GM12878 (cell line): ENCODE measurements around the gene AGAP3. TPM values are rescaled to one million over a fixed set of nuclear protein-coding genes. Genes with fewer than 3 reads are reported as not detected.

Source experiments
- ATAC-seq: fragments of 200-7000 bp; cut with Tn5 transposase; 3 replicates; pipeline ENCODE4 v1.9.1; 2020; ENCODE audit warnings: mild to moderate bottlenecking, moderate library complexity
- BruUV-seq: library from RNA; stranded (reverse); fragments of 400-500 nt; replicated peaks from 2 replicates; lab custom pipeline; 2021; lab: Mats Ljungman, UMichigan
- CTCF ChIA-PET: fragments of 300-600 bp; sonication (Branson Sonifier 250); formaldehyde crosslinking; extraction: SDS; loops from one replicate; lab custom pipeline; 2021; ENCODE audit warnings: inconsistent platforms; lab: Yijun Ruan, JAX
- POLR2A ChIA-PET: fragments of 350-600 bp; formaldehyde crosslinking; extraction: SDS; loops from one replicate; lab custom pipeline; 2021; ENCODE audit warnings: inconsistent platforms; lab: Charles Lee
- RAD21 ChIA-PET: fragments of 300-600 bp; sonication (Branson Sonifier 250); formaldehyde crosslinking; loops from one replicate; lab custom pipeline; 2023; ENCODE audit warnings: antibody characterized with exemption; ENCODE audit not compliant: unreplicated experiment; lab: Charles Lee
- SMC1A ChIA-PET: fragments of 300-600 bp; sonication (Branson Sonifier 250); formaldehyde crosslinking; loops from one replicate; lab custom pipeline; 2023; ENCODE audit not compliant: unreplicated experiment, uncharacterized antibody; lab: Charles Lee
- DNase-seq: peaks from one replicate; pipeline ENCODE4 v3.0.0-alpha.2; 2011; ENCODE audit warnings: low read depth, low spot score
- FAIRE-seq: peaks from 3 replicates; lab custom pipeline; 2011; peaks lifted over from hg19 to GRCh38; lab: Jason Lieb, UNC
- H2AFZ ChIP-seq: 2 replicates; pipeline ENCODE4 v1.6.0; 2011; ENCODE audit warnings: low read depth, low read length, control low read depth; ENCODE audit not compliant: control insufficient read depth
- H3K27ac ChIP-seq: 2 replicates; pipeline ENCODE4 v1.5.1; 2011; ENCODE audit warnings: control low read depth; ENCODE audit not compliant: control insufficient read depth, insufficient read depth
- H3K27me3 ChIP-seq, 2 experiments: replicated peaks in 1 of 2; 2 replicates each; pipeline versions ENCODE4 v1.6.0 to v1.6.1; 2011; ENCODE audit warnings: low read length in 1 of 2; ENCODE audit not compliant: control insufficient read depth in 2 of 2, insufficient read depth in 2 of 2
- H3K36me3 ChIP-seq, 2 experiments: 2 replicates each; pipeline ENCODE4 v1.5.1; 2011; ENCODE audit warnings: low read length in 1 of 2; ENCODE audit not compliant: control insufficient read depth in 2 of 2, insufficient read depth in 2 of 2
- H3K4me1 ChIP-seq: 2 replicates; pipeline ENCODE4 v1.6.1; 2011; ENCODE audit warnings: mild to moderate bottlenecking, low read length, moderate library complexity, mixed read lengths; ENCODE audit not compliant: control insufficient read depth, insufficient read depth
- H3K4me2 ChIP-seq: 2 replicates; pipeline ENCODE4 v1.6.0; 2011; ENCODE audit warnings: control low read depth; ENCODE audit not compliant: control insufficient read depth, insufficient read depth
- H3K4me3 ChIP-seq: fragments of 200-600 bp; sonication (generic); 2 replicates; pipeline ENCODE4 v1.5.1; 2016
- H3K79me2 ChIP-seq: 2 replicates; pipeline ENCODE4 v1.6.0; 2011; ENCODE audit warnings: low read length; ENCODE audit not compliant: control insufficient read depth, insufficient read depth
- H3K9ac ChIP-seq: 2 replicates; pipeline ENCODE4 v1.8.0; 2011; ENCODE audit warnings: low read length, control low read depth, mixed read lengths; ENCODE audit not compliant: control insufficient read depth, insufficient read depth
- H3K9me3 ChIP-seq: replicated peaks from 3 replicates; pipeline ENCODE4 v1.5.1; 2011; ENCODE audit warnings: mild to moderate bottlenecking, low read length; ENCODE audit not compliant: control insufficient read depth, insufficient read depth
- H4K20me1 ChIP-seq: 2 replicates; pipeline ENCODE4 v1.6.0; 2011; ENCODE audit not compliant: control insufficient read depth, insufficient read depth
- CHD1 ChIP-seq: IDR thresholded peaks from 2 replicates; pipeline ENCODE4 v1.6.1; 2012; ENCODE audit warnings: low read depth, low read length, improper control_type of control experiment
- FOXM1 ChIP-seq: IDR thresholded peaks from 2 replicates; pipeline ENCODE4 v1.6.1; 2012; ENCODE audit warnings: low read depth, mild to moderate bottlenecking, inconsistent platforms, low read length, moderate library complexity
- HDGF ChIP-seq: fragments of 450-650 bp; IDR thresholded peaks from 2 replicates; pipeline ENCODE4 v1.6.1; 2016; ENCODE audit warnings: antibody characterized with exemption
- IKZF2 ChIP-seq, 2 experiments: fragments of 450-650 bp; IDR thresholded peaks; 2 replicates each; pipeline ENCODE4 v1.6.1; 2017; ENCODE audit warnings: mild to moderate bottlenecking in 2 of 2, moderate library complexity in 2 of 2
- KLF5 ChIP-seq: fragments of 450-650 bp; IDR thresholded peaks from 2 replicates; pipeline ENCODE4 v1.6.1; 2014; ENCODE audit warnings: mild to moderate bottlenecking; ENCODE audit not compliant: partially characterized antibody
- LARP7 ChIP-seq: fragments of 450-650 bp; IDR thresholded peaks from 2 replicates; pipeline ENCODE4 v1.6.1; 2017; ENCODE audit warnings: mild to moderate bottlenecking
- POLR2A ChIP-seq: IDR thresholded peaks from 2 replicates; pipeline ENCODE4 v1.6.1; 2011; ENCODE audit warnings: low read depth, mild to moderate bottlenecking, low read length
- POU2F2 ChIP-seq: IDR thresholded peaks from 3 replicates; pipeline ENCODE4 v1.6.1; 2011; ENCODE audit warnings: low read depth, mild to moderate bottlenecking, low read length, borderline replicate concordance
- SMAD5 ChIP-seq: IDR thresholded peaks from 2 replicates; pipeline ENCODE4 v1.6.1; 2016; ENCODE audit warnings: antibody characterized with exemption, low read depth
- YBX1 ChIP-seq: fragments of 450-650 bp; IDR thresholded peaks from 2 replicates; pipeline ENCODE4 v1.6.1; 2016; ENCODE audit warnings: antibody characterized with exemption
- WGBS: methylation state at CpG from one replicate; pipeline ENCODE4 v1.1.6; 2016; ENCODE audit warnings: low lambda C conversion rate; ENCODE audit not compliant: insufficient replicate concordance, insufficient coverage; ENCODE audit errors: missing lambda C conversion rate; 5-methylcytosine and 5-hydroxymethylcytosine counted together
- in situ Hi-C: fragments of 300-500 bp; cut with MboI; formaldehyde crosslinking; loops from 9 replicates; pipeline ENCODE4 v1.14.3; 2018; ENCODE audit warnings: mixed read lengths
- intact Hi-C: fragments of 100-400 bp; cut with micrococcal nuclease; formaldehyde crosslinking; loops from one replicate; pipeline ENCODE4 v1.14.2; 2022; ENCODE audit not compliant: unreplicated experiment
- polyA plus RNA-seq, 11 experiments: library from polyadenylated mRNA; depleted of rRNA in 4 of 11; unstranded in 6 of 11; stranded (reverse) in 5 of 11; fragments of >200 nt; fragmentation: Nextera tagmentation in 4 of 11; fragmentation: Illumina TruSeq in 1 of 11; extraction: Ambion mirVana in 4 of 11; extraction: Trizol in 1 of 11; gene quantifications; 1 replicate in 1 of 11; 2 replicates in 10 of 11; pipeline versions ENCODE4 v1.2.1 to v1.2.3, GENCODE V29; 2011 to 2016; ENCODE audit warnings: inconsistent platforms in 2 of 11, missing spikeins in 2 of 11, low read depth in 1 of 11
- total RNA-seq, 4 experiments: library from RNA; depleted of rRNA in 3 of 4; stranded (reverse); fragments of >200 nt in 3 of 4; fragmentation: Illumina TruSeq in 1 of 4; extraction: Trizol in 1 of 4; gene quantifications; 2 replicates each; pipeline versions ENCODE4 v1.2.1 to v1.2.3, GENCODE V29; 2013 to 2021
- TF ChIP-seq, protein P1 (sequence below): fragments of 450-650 bp; formaldehyde crosslinking; IDR thresholded peaks from 2 replicates; pipeline ENCODE4 v1.5.0; 2022; ENCODE audit warnings: mild to moderate bottlenecking, missing genetic modification characterization
- TF ChIP-seq, protein P2 (sequence below): fragments of 450-650 bp; IDR thresholded peaks from 2 replicates; pipeline ENCODE4 v1.6.1; 2017; ENCODE audit warnings: antibody characterized with exemption, mild to moderate bottlenecking, moderate library complexity
- TF ChIP-seq, protein P3 (sequence below): fragments of 450-650 bp; IDR thresholded peaks from 2 replicates; pipeline ENCODE4 v1.6.1; 2018; ENCODE audit warnings: borderline replicate concordance, mild to moderate bottlenecking; ENCODE audit not compliant: partially characterized antibody

The AGAP3 gene
- total and polyA plus RNA-seq, 10 of the 15 experiments (the other 5 are each of a cell fraction or from before 2014, with no cell fraction given): 1.8 to 68.1 (median 15.7) TPM

DNA sequence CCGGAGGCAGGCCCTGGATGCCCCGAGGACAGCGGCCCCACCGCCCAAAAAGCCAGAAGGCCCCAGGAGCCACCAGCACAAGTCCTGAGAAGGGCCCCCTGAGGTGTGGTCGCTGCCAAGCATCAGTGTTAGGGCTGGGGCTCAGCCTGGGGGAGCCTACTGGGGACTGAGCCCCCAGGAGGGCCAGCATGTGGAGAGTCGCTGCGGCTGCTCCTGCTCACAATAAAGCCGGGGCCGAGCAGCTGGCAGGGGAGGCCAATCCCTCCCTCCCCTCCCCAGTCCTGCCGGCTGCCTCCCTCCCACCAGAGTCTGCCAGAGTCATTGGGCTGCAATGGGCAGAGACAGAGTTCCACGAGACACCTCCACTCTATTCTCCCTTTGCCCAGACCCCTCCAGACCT is 41.0 kb upstream of the AGAP3 start (continued):
- TF ChIP-seq, protein P1, sequence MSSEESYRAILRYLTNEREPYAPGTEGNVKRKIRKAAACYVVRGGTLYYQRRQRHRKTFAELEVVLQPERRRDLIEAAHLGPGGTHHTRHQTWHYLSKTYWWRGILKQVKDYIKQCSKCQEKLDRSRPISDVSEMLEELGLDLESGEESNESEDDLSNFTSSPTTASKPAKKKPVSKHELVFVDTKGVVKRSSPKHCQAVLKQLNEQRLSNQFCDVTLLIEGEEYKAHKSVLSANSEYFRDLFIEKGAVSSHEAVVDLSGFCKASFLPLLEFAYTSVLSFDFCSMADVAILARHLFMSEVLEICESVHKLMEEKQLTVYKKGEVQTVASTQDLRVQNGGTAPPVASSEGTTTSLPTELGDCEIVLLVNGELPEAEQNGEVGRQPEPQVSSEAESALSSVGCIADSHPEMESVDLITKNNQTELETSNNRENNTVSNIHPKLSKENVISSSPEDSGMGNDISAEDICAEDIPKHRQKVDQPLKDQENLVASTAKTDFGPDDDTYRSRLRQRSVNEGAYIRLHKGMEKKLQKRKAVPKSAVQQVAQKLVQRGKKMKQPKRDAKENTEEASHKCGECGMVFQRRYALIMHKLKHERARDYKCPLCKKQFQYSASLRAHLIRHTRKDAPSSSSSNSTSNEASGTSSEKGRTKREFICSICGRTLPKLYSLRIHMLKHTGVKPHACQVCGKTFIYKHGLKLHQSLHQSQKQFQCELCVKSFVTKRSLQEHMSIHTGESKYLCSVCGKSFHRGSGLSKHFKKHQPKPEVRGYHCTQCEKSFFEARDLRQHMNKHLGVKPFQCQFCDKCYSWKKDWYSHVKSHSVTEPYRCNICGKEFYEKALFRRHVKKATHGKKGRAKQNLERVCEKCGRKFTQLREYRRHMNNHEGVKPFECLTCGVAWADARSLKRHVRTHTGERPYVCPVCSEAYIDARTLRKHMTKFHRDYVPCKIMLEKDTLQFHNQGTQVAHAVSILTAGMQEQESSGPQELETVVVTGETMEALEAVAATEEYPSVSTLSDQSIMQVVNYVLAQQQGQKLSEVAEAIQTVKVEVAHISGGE (CRISPR knock-in tag): no peak
- no peak for TF ChIP-seq LARP7

DNA sequence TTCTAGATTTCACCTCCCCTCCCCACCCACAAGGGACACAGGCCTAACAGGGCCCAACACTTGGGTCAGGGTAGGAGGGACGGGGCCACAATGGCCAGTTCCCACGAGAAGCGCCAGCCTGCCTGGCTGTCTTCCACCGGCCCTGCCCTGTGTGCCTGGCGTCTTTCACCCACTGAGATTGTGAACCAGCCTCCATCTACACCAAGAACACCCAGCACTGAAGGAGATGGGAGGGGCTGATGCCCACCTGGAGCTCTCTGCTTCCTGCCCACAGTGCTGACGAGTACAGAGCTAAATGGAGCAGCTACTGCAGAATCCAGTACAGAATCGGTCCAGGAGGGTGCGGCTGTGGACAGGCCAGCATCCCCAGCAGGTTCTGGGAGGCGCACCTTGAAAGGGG is 40.3 kb upstream of the AGAP3 start:
- ChIA-PET CTCF (no interaction called here), RAD21 (no interaction called here), SMC1A (interaction anchor here (1.5 kb wide), 1 partner anchor 18 kb away, joined by 3 read pairs; the partner anchor contains the start of gene ABCB8), POLR2A (no interaction called here)
- WGBS: 85% methylated on average over 9 of the region's 9 CpGs
- H3K36me3 ChIP-seq: no peaks in the 10 kb centered on the region
- H3K27me3 ChIP-seq: no peaks in the 10 kb centered on the region; a peak in 1 of 4 replicates
- H3K9ac ChIP-seq: no peak overlapping the region
- no peaks in the 10 kb centered on the region for H3K9me3 ChIP-seq
- no peaks in the 10 kb centered on the region for H4K20me1 ChIP-seq
- BruUV-seq: no TSS peak
- intact Hi-C loops (no loop called here), in situ Hi-C loops (no loop called here)
- H3K4me2 ChIP-seq: no peak overlapping the region
- H3K4me1 ChIP-seq: no peaks in the 10 kb centered on the region
- FAIRE-seq (no peak), ATAC-seq (no peak), DNase-seq (no peak)
- no peak overlapping the region for H2AFZ ChIP-seq
- no peaks in the 10 kb centered on the region for H3K79me2 ChIP-seq
- H3K27ac ChIP-seq: no peak overlapping the region
- no peak overlapping the region for H3K4me3 ChIP-seq
- no peak for TF ChIP-seq KLF5
- TF ChIP-seq IKZF2 (IDR thresholded peaks at IDR 0.05): no peak
- TF ChIP-seq YBX1: no peak
- TF ChIP-seq, protein P2, sequence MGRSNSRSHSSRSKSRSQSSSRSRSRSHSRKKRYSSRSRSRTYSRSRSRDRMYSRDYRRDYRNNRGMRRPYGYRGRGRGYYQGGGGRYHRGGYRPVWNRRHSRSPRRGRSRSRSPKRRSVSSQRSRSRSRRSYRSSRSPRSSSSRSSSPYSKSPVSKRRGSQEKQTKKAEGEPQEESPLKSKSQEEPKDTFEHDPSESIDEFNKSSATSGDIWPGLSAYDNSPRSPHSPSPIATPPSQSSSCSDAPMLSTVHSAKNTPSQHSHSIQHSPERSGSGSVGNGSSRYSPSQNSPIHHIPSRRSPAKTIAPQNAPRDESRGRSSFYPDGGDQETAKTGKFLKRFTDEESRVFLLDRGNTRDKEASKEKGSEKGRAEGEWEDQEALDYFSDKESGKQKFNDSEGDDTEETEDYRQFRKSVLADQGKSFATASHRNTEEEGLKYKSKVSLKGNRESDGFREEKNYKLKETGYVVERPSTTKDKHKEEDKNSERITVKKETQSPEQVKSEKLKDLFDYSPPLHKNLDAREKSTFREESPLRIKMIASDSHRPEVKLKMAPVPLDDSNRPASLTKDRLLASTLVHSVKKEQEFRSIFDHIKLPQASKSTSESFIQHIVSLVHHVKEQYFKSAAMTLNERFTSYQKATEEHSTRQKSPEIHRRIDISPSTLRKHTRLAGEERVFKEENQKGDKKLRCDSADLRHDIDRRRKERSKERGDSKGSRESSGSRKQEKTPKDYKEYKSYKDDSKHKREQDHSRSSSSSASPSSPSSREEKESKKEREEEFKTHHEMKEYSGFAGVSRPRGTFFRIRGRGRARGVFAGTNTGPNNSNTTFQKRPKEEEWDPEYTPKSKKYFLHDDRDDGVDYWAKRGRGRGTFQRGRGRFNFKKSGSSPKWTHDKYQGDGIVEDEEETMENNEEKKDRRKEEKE: no peak
- TF ChIP-seq SMAD5: no peak
- no peak for TF ChIP-seq CHD1
- TF ChIP-seq, protein P3, sequence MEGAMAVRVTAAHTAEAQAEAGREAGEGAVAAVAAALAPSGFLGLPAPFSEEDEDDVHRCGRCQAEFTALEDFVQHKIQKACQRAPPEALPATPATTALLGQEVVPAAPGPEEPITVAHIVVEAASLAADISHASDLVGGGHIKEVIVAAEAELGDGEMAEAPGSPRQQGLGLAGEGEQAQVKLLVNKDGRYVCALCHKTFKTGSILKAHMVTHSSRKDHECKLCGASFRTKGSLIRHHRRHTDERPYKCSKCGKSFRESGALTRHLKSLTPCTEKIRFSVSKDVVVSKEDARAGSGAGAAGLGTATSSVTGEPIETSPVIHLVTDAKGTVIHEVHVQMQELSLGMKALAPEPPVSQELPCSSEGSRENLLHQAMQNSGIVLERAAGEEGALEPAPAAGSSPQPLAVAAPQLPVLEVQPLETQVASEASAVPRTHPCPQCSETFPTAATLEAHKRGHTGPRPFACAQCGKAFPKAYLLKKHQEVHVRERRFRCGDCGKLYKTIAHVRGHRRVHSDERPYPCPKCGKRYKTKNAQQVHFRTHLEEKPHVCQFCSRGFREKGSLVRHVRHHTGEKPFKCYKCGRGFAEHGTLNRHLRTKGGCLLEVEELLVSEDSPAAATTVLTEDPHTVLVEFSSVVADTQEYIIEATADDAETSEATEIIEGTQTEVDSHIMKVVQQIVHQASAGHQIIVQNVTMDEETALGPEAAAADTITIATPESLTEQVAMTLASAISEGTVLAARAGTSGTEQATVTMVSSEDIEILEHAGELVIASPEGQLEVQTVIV: no peak
- no peak for TF ChIP-seq POLR2A
- no peak for TF ChIP-seq FOXM1
- TF ChIP-seq POU2F2: no peak
- no peak for TF ChIP-seq HDGF
